Activated effector memory CD4-positive, alpha-beta T cell treated with anti-CD3 and anti-CD28 coated beads, Interleukin-2, amount 50 U/mL, for 16 hours (primary cell): Measurements from ENCODE around the gene TRAF2.
"Not testable (repeated sequence)": the region's sequence is repeated elsewhere in the genome, so short reads cannot be mapped to it uniquely, and the experiment has no call there.

Experiments
- DNase-seq: peaks from one replicate; pipeline ENCODE4 v3.0.0-alpha.2; 2020

TRAF2 gene, protein sequence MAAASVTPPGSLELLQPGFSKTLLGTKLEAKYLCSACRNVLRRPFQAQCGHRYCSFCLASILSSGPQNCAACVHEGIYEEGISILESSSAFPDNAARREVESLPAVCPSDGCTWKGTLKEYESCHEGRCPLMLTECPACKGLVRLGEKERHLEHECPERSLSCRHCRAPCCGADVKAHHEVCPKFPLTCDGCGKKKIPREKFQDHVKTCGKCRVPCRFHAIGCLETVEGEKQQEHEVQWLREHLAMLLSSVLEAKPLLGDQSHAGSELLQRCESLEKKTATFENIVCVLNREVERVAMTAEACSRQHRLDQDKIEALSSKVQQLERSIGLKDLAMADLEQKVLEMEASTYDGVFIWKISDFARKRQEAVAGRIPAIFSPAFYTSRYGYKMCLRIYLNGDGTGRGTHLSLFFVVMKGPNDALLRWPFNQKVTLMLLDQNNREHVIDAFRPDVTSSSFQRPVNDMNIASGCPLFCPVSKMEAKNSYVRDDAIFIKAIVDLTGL

DNA sequence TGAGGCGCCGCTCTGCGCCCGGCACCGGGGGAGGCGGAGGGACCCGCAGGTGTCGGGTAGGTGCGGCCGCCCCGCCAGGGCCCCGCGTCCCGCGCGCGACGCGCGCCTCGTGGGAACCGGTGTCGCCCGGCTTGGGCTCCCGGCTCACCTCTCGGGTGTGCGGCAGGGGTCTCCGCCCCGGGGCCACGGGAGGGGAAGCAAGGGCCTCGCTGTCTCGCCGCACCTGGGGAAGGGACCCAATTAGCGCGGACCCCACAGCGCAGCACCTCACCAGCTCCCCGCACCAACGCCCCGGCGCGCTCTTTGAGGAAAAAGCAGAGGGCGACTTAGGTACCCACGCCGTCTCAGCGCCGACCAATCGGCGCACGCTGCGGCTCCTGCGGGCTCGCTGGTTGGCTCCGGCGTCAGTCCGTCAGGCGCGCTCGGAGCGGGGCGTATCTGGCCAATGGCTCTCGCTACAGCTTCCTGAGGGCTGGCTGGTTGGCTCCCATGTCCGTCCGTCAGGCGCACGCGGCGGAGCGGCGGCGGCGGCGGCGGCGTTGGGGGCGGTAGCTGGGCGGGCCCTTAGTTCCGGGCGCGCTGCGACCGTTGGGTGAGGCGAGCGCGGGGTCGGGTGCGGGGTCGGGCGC, at the start of gene TRAF2:
TSS of gene TRAF2 (plus strand) at position 567 of the 629 bp plus-strand sequence. CDS start 12,225 bp downstream, outside the sequence.
- peak; percentile 99 for DNase-seq

DNA sequence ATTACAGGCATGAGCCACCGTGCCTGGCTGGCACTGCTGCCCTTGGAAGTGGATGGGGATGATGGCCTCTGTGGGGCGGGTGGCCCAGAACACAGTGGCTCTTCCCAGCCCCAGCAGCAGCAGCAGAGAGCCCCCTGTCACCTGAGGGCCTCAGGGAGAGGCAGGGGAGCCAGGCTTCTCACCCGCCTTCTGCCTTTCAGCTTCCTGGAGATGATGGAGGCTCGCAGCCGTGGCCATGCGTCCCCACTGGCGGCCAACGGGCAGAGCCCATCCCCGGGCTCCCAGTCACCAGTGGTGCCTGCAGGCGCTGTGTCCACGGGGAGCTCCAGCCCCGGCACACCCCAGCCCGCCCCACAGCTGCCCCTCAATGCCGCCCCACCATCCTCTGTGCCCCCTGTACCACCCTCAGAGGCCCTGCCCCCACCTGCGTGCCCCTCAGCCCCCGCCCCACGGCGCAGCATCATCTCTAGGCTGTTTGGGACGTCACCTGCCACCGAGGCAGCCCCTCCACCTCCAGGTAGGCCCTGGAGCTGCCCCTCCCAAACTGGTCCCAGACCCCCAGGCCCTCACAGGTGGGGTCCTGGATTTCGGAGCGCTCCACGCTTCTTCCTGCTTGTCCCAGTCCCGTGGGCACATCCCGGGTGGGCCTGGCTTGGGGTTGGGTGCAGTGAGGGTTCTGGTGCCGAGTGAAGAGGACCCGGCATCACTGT, 49.0 kb upstream of the TRAF2 start:
- DNase-seq = no peak

DNA sequence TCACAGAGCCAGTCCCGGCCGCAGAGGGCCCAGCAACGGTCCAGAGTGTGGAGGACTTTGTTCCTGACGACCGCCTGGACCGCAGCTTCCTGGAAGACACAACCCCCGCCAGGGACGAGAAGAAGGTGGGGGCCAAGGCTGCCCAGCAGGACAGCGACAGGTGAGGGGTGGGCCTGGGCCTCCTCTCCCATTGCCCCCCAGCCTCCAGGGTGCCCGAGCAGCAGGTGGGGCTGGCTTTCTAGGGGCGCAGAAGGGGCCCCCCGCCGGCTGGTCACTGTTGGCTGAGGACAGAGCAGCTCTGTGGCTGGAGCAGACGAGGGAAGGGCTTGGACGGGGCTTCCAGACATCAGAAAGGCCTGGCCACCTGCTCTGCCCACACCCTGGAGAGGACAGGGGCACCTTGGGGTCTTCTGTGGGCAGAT, 48.4 kb upstream of the TRAF2 start:
- DNase-seq = not testable (repeated sequence)

GRCh38 chr9:136838314-136839228, 47.7 kb upstream of the TRAF2 start:
- no peak for DNase-seq

DNA sequence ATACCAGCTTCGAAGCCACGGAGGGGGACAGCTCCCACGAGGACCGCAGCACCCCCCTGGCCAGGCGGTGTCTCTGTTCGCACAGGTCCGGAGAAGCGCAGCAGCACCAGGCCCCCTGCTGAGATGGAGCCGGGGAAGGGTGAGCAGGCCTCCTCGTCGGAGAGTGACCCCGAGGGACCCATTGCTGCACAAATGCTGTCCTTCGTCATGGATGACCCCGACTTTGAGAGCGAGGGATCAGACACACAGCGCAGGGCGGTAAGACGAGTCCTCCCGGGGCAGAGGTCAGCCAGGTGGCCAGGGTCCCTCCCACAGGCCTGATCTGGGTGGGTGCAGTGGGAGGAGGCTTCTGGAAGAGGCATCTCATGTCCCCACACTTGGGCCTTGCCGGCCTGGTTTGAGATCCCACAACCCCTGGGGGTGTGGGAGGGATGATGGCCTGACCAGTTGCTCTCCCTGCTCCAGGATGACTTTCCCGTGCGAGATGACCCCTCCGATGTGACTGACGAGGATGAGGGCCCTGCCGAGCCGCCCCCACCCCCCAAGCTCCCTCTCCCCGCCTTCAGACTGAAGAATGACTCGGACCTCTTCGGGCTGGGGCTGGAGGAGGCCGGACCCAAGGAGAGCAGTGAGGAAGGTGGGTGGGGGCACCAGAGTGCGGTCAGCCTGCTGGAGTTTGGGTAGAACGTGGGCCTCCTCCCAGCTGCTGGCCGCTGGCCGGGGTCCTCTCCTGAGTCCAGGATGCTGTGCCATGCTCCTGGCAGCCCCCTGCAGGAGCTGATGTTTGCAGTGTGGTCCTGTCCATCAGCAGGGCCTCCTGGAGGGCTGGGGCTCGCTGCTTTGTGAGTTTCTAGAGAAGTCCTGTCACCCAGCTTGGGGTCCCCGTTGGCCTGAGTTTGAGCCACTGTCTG, 46.8 kb upstream of the TRAF2 start:
- no peak for DNase-seq

- no peak for DNase-seq
These were observed 46.0 kb upstream of the TRAF2 start for GRCh38 chr9:136840140-136840876.

- no peak for DNase-seq
These were observed 45.3 kb upstream of the TRAF2 start for GRCh38 chr9:136840877-136841645.

- DNase-seq = not testable (repeated sequence)
These were observed 44.5 kb upstream of the TRAF2 start for GRCh38 chr9:136841646-136842379.

DNA sequence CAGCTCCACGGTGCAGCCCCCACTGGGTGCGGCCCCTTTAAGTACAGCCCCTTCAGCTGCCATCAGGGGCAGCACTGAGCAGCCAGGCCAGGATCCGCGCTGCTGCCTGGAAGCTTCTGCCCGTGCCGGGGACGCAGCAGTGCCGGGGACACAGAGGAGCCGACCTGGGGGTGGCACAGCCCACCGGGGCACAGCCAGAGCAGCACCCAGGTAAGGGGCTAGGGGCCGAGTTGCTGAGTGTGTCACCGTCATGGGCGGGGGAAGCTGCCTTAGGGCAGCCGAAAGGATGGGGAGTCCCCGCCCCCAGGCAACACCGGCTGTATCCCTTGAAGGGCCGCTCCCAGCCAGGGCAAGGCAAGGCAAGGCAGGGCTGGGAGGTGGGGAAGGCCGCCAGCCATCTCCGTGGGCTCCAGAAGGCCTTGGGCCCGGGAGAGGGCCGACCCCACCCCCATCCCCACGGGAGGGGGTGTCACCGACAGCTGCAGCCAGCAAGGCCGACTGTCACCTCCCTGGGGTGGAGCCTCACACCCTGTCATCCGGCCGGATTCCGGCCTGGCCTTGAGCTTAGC, 43.9 kb upstream of the TRAF2 start, which contains the start of gene AJM1:
TSS of gene AJM1 (plus strand) at position 99 of the 569 bp plus-strand sequence. CDS start 1,937 bp downstream, outside the sequence.
- DNase-seq = peak; percentile 92

DNA sequence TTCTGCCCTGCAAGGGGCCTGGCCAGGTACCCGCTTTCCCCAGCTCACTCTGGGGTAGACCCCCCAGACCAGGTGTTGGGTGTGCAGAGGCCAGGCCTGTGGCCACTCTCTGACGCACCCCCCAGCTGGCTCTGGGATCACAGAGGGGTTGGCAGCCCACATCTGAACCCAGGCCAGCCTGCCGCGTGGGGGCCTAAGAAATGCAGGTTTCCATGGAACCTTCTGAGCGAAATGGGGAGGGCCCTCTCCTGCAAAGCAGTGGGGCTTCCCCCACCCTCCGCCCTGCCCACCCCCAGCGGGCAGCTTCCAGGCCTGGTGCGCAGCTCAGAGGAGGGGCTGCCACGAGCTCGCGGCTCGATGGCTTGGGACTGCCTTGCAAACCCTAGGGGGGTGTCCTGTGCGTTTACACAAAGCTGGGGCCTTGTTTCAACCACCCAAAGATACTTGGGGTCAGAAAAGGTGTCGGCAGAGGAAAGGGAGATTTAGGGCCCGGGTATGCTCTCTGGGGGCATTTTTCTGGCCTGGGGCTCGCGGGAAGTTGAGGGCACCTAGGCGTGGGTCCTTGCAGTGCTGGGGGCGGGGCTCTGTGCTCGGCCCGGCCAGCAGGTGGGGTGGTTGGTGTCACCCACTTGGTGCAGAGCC, 43.0 kb upstream of the TRAF2 start:
- not testable (repeated sequence) for DNase-seq

- peak; percentile 87 for DNase-seq
These were observed 42.2 kb upstream of the TRAF2 start for GRCh38 chr9:136843801-136844740.

DNA sequence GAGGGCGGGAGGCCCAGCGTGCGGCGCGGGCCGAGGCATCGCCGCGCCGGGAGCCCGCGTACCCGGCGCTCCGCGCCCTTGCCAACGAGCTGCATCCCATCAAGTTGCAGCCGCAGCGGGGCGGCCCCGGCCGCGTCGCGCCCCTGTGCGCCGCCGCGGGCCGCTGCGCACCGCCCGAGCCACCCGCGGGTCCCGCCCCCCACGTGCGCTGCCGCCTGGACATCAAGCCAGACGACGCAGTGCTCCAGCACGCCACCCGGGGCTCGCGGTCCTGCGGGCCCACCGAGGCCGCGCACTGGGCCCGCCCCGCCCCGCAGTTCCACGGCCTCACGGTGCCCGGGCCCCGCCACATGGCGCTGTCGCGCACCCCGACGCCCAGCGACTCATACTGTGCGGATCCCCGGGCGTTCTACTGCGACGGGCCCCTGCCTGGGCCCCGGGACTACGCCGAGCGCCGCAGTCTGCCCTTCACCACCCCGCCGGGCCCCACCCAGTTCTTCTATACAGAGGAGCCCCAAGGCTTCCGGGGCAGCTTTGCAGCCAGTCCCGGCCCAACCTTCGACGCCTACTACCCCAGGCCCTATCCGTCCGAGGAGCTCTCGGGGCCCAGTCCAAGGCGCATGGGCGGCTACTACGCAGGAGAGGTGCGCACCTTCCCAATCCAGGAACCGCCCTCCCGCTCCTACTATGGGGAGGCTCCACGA, 41.4 kb upstream of the TRAF2 start:
- DNase-seq = no peak

GRCh38 chr9:136845465-136846260, 40.7 kb upstream of the TRAF2 start:
- DNase-seq = no peak

GRCh38 chr9:136846376-136847087, 39.8 kb upstream of the TRAF2 start:
- no peak for DNase-seq
